H9 (cell line): Measurements from ENCODE around the gene SHE. TPM values are rescaled to one million over a fixed set of nuclear protein-coding genes. Genes with fewer than 3 reads are reported as not detected.

Experiments used
- DNase-seq: peaks from one replicate; pipeline ENCODE4 v3.0.0-alpha.2; 2017
- H2AFZ ChIP-seq: one replicate; pipeline ENCODE4 v1.6.1; 2013; ENCODE audit warnings: mild to moderate bottlenecking, low read length, control low read depth, moderate library complexity
- H2AK5ac ChIP-seq: 2 replicates; pipeline ENCODE4 v1.6.1; 2013; ENCODE audit warnings: low read length, control low read depth, mixed read lengths; ENCODE audit not compliant: insufficient read length
- H2BK120ac ChIP-seq: one replicate; pipeline ENCODE4 v1.6.1; 2013; ENCODE audit warnings: low read depth, mild to moderate bottlenecking, low read length, control low read depth, inconsistent platforms; ENCODE audit not compliant: poor library complexity, severe bottlenecking
- H2BK12ac ChIP-seq: 2 replicates; pipeline ENCODE4 v1.6.1; 2013; ENCODE audit warnings: low read length, control low read depth, mixed read lengths, low read depth; ENCODE audit not compliant: insufficient read length
- H2BK15ac ChIP-seq: 2 replicates; pipeline ENCODE4 v1.6.1; 2013; ENCODE audit warnings: low read depth, low read length, control low read depth
- H2BK20ac ChIP-seq: one replicate; pipeline ENCODE4 v1.6.1; 2013; ENCODE audit warnings: low read depth, mild to moderate bottlenecking, low read length, control low read depth, inconsistent platforms; ENCODE audit not compliant: poor library complexity, severe bottlenecking
- H2BK5ac ChIP-seq: 2 replicates; pipeline ENCODE4 v1.6.1; 2013; ENCODE audit warnings: low read length, control low read depth, mixed read lengths; ENCODE audit not compliant: insufficient read length
- H3K14ac ChIP-seq: 2 replicates; pipeline ENCODE4 v1.6.1; 2013; ENCODE audit warnings: low read length, control low read depth; ENCODE audit not compliant: insufficient read depth
- H3K18ac ChIP-seq: 2 replicates; pipeline ENCODE4 v1.6.1; 2013; ENCODE audit warnings: low read depth, mild to moderate bottlenecking, mixed read lengths, low read length, control low read depth; ENCODE audit not compliant: insufficient read length
- H3K23ac ChIP-seq: 2 replicates; pipeline ENCODE4 v1.6.1; 2013; ENCODE audit warnings: low read length, control low read depth, mixed read lengths, low read depth; ENCODE audit not compliant: insufficient read length
- H3K23me2 ChIP-seq: 2 replicates; pipeline ENCODE4 v1.6.1; 2013; ENCODE audit warnings: low read depth, mild to moderate bottlenecking, mixed read lengths, low read length, control low read depth; ENCODE audit not compliant: insufficient read length, poor library complexity, severe bottlenecking
- H3K27ac ChIP-seq: 2 replicates; pipeline ENCODE4 v1.5.1; 2013; ENCODE audit warnings: low read length, control low read depth, mixed read lengths, low read depth; ENCODE audit not compliant: insufficient read length
- H3K27me3 ChIP-seq: 2 replicates; pipeline ENCODE4 v1.6.1; 2013; ENCODE audit warnings: low read length, control low read depth, inconsistent platforms; ENCODE audit not compliant: insufficient read depth
- H3K4ac ChIP-seq: 2 replicates; pipeline ENCODE4 v1.6.1; 2013; ENCODE audit warnings: low read depth, mild to moderate bottlenecking, control low read depth, inconsistent platforms, low read length, moderate library complexity
- H3K4me1 ChIP-seq: 2 replicates; pipeline ENCODE4 v1.6.1; 2013; ENCODE audit warnings: low read length, control low read depth, inconsistent platforms; ENCODE audit not compliant: insufficient read depth
- H3K4me2 ChIP-seq: 2 replicates; pipeline ENCODE4 v1.6.1; 2013; ENCODE audit warnings: low read length, control low read depth, mixed read lengths; ENCODE audit not compliant: insufficient read length, insufficient read depth
- H3K56ac ChIP-seq: 2 replicates; pipeline ENCODE4 v1.6.1; 2013; ENCODE audit warnings: low read depth, mild to moderate bottlenecking, mixed read lengths, low read length, control low read depth; ENCODE audit not compliant: insufficient read length
- H3K79me1 ChIP-seq: 2 replicates; pipeline ENCODE4 v1.6.1; 2013; ENCODE audit warnings: low read depth, mild to moderate bottlenecking, moderate library complexity, low read length, control low read depth, inconsistent platforms; ENCODE audit not compliant: insufficient read depth, poor library complexity, severe bottlenecking
- H3K79me2 ChIP-seq: 2 replicates; pipeline ENCODE4 v1.6.1; 2013; ENCODE audit warnings: low read length, control low read depth, inconsistent platforms; ENCODE audit not compliant: insufficient read depth
- H3K9ac ChIP-seq: 2 replicates; pipeline ENCODE4 v1.6.1; 2013; ENCODE audit warnings: low read length, control low read depth, mixed read lengths; ENCODE audit not compliant: insufficient read length; ENCODE audit errors: extremely low read depth
- H3K9me3 ChIP-seq: one replicate; pipeline ENCODE4 v1.6.1; 2013; ENCODE audit warnings: low read depth, low read length, inconsistent platforms; ENCODE audit not compliant: control insufficient read depth
- H3T11ph ChIP-seq: one replicate; pipeline ENCODE4 v1.6.1; 2013; ENCODE audit warnings: mild to moderate bottlenecking, low read length, control low read depth, inconsistent platforms
- H4K20me1 ChIP-seq: one replicate; pipeline ENCODE4 v1.6.1; 2013; ENCODE audit not compliant: control insufficient read depth, insufficient read length, insufficient read depth
- H4K5ac ChIP-seq: 2 replicates; pipeline ENCODE4 v1.6.1; 2013; ENCODE audit warnings: low read depth, mild to moderate bottlenecking, mixed read lengths, low read length, control low read depth; ENCODE audit not compliant: insufficient read length
- H4K8ac ChIP-seq: replicated peaks from 2 replicates; pipeline ENCODE4 v1.6.1; 2013; ENCODE audit warnings: low read length, control low read depth, mixed read lengths, low read depth; ENCODE audit not compliant: insufficient read length
- H4K91ac ChIP-seq: 2 replicates; pipeline ENCODE4 v1.6.1; 2013; ENCODE audit warnings: low read depth, mild to moderate bottlenecking, moderate library complexity, mixed read lengths, low read length, control low read depth; ENCODE audit not compliant: insufficient read length
- H3K27ac Mint-ChIP-seq, 3 experiments: 2 replicates in 2 of 3; 3 replicates in 1 of 3; pipeline ENCODE4 v1.8.0; 2020 to 2021; ENCODE audit warnings: mixed read lengths in 3 of 3, mild to moderate bottlenecking in 1 of 3, moderate library complexity in 1 of 3
- H3K27me3 Mint-ChIP-seq: 2 replicates; pipeline ENCODE4 v1.8.0; 2021; ENCODE audit warnings: low read depth, mild to moderate bottlenecking, moderate library complexity, mixed read lengths
- H3K36me3 Mint-ChIP-seq, 3 experiments: 2 replicates in 2 of 3; 3 replicates in 1 of 3; pipeline ENCODE4 v1.8.0; 2020 to 2021; ENCODE audit warnings: low read depth in 3 of 3, mixed read lengths in 3 of 3; ENCODE audit not compliant: insufficient read depth in 1 of 3
- H3K4me1 Mint-ChIP-seq, 2 experiments: 2 replicates each; pipeline ENCODE4 v1.8.0; 2020; ENCODE audit warnings: mixed read lengths in 2 of 2
- H3K4me3 Mint-ChIP-seq, 2 experiments: 2 replicates in 1 of 2; 3 replicates in 1 of 2; pipeline ENCODE4 v1.8.0; 2020 to 2021; ENCODE audit warnings: mild to moderate bottlenecking in 2 of 2, mixed read lengths in 2 of 2, moderate library complexity in 1 of 2
- H3K9me3 Mint-ChIP-seq, 2 experiments: 2 replicates in 1 of 2; 3 replicates in 1 of 2; pipeline ENCODE4 v1.8.0; 2020; ENCODE audit warnings: mild to moderate bottlenecking in 2 of 2, mixed read lengths in 2 of 2, moderate library complexity in 1 of 2
- WGBS: extraction: QIAGEN DNeasy Blood & Tissue Kit; methylation state at CpG from one replicate; pipeline ENCODE4 v1.1.7; 2013; ENCODE audit warnings: missing lambda C conversion rate, low lambda C conversion rate, mixed read lengths; ENCODE audit not compliant: insufficient read length; ENCODE audit errors: extremely low coverage; 5-methylcytosine and 5-hydroxymethylcytosine counted together
- total RNA-seq: library from RNA; stranded (reverse); gene quantifications from 2 replicates; pipeline ENCODE4 v1.2.1, GENCODE V29; 2021
- TF ChIP-seq, protein P1 (sequence below): fragments of 200-600 bp; sonication (generic); conservative IDR thresholded peaks from 3 replicates; pipeline ENCODE4 v1.8.0; 2021; ENCODE audit warnings: antibody characterized with exemption, mild to moderate bottlenecking

The SHE gene
- total RNA-seq, 1 experiment from 2014 or later = 0.48 TPM

DNA sequence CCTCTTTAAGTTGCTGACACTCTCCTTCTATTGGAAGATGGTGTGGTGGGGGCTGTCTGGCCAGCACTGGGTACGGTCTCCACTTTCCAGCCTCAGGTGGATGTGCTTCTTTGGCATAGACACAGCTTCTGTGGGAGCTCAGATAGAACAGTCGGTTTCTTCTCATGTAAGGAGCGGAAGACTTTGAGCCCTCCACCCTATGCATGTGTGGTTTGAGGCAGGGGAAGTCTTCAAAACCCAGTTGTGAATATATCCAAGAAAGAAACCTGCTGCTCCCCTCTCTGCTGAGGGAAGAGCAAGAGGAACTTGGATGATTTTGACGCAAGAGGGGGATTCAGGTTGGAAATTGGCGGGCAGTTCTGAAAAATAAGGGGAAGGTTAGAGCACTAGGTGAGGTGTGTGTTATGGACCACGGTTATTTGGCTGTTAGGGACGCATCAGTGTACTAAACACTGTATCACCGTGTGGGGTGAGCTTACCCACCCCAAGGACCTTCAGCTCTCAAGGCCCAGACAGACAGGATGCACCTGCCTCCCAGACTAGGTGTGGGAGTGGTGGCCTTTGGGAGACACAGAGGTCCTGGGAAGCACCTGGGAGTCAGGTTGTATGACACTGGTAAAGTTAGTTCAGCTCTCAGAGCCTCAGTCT is 60.8 kb downstream of the SHE start:
- no peaks in the 10 kb centered on the region for H3K23me2 ChIP-seq
- H2BK120ac ChIP-seq = no peak overlapping the region
- H2AFZ ChIP-seq = no peak overlapping the region
- no CpG with 5 or more reads among the region's 8 CpGs for WGBS
- no peak overlapping the region for H4K8ac ChIP-seq
- H3K4me1 ChIP-seq = peaks cover 3% of the 10 kb centered on the region; the same call in 1 of the 2 replicates
- H4K5ac ChIP-seq = no peak overlapping the region
- H4K20me1 ChIP-seq = no peaks in the 10 kb centered on the region
- H3T11ph ChIP-seq = no peak overlapping the region
- peaks cover 3% of the 10 kb centered on the region for H3K27me3 Mint-ChIP-seq
- H3K18ac ChIP-seq = no peak overlapping the region
- no peaks in the 10 kb centered on the region for H3K27me3 ChIP-seq
- no peaks in the 10 kb centered on the region for H3K36me3 Mint-ChIP-seq
- peaks cover 5 to 7% of the 10 kb centered on the region in 2 experiments for H3K4me1 Mint-ChIP-seq
- no peak for DNase-seq
- H3K4ac ChIP-seq = no peak overlapping the region
- TF ChIP-seq, protein P1, sequence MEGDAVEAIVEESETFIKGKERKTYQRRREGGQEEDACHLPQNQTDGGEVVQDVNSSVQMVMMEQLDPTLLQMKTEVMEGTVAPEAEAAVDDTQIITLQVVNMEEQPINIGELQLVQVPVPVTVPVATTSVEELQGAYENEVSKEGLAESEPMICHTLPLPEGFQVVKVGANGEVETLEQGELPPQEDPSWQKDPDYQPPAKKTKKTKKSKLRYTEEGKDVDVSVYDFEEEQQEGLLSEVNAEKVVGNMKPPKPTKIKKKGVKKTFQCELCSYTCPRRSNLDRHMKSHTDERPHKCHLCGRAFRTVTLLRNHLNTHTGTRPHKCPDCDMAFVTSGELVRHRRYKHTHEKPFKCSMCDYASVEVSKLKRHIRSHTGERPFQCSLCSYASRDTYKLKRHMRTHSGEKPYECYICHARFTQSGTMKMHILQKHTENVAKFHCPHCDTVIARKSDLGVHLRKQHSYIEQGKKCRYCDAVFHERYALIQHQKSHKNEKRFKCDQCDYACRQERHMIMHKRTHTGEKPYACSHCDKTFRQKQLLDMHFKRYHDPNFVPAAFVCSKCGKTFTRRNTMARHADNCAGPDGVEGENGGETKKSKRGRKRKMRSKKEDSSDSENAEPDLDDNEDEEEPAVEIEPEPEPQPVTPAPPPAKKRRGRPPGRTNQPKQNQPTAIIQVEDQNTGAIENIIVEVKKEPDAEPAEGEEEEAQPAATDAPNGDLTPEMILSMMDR = no peak
- no peak overlapping the region for H3K23ac ChIP-seq
- no peaks in the 10 kb centered on the region for H3K9me3 Mint-ChIP-seq
- H3K14ac ChIP-seq = no peak overlapping the region
- H4K91ac ChIP-seq = no peak overlapping the region
- no peak overlapping the region for H3K4me3 Mint-ChIP-seq
- no peak overlapping the region for H2AK5ac ChIP-seq
- no peak overlapping the region for H2BK15ac ChIP-seq
- H3K9me3 ChIP-seq = no peaks in the 10 kb centered on the region
- no peak overlapping the region for H3K27ac ChIP-seq
- H3K79me1 ChIP-seq = no peaks in the 10 kb centered on the region
- no peak overlapping the region for H3K56ac ChIP-seq
- no peak overlapping the region for H3K9ac ChIP-seq
- H2BK5ac ChIP-seq = no peak overlapping the region
- no peak overlapping the region for H2BK20ac ChIP-seq
- H3K79me2 ChIP-seq = no peaks in the 10 kb centered on the region
- no peak overlapping the region for H2BK12ac ChIP-seq
- H3K27ac Mint-ChIP-seq = no peak overlapping the region
- H3K4me2 ChIP-seq = no peak overlapping the region
